DND-41 (cell line): Measurements from ENCODE around the gene MYH11.

Experiments
- CTCF ChIP-seq: IDR thresholded peaks from 2 replicates; pipeline ENCODE4 v1.5.1; 2012; ENCODE audit warnings: borderline replicate concordance, low read length, moderate library complexity, mild to moderate bottlenecking; ENCODE audit not compliant: poor library complexity, severe bottlenecking; ENCODE audit errors: extremely low read depth
- EZH2 ChIP-seq: IDR thresholded peaks from 3 replicates; pipeline ENCODE4 v1.6.1; 2012; ENCODE audit warnings: borderline replicate concordance, low read depth, mild to moderate bottlenecking, moderate library complexity, low read length, inconsistent platforms; ENCODE audit not compliant: severe bottlenecking

- TF ChIP-seq EZH2, result no peak
- TF ChIP-seq CTCF, result no peak
These were observed 84.1 kb downstream of the MYH11 start for GRCh38 chr16:15772579-15773293.
